GM12878 (cell line): ENCODE data around the gene ZNF511. TPM values are rescaled to one million over a fixed set of nuclear protein-coding genes. Genes with fewer than 3 reads are reported as not detected.
A peak's percentile ranks its signal among the peaks of the same experiment; 100 is the strongest.

ENCODE experiments used
- BACH1 ChIP-seq: fragments of 450-650 bp; IDR thresholded peaks from 2 replicates; pipeline ENCODE4 v1.6.1; 2017; ENCODE audit warnings: mild to moderate bottlenecking, borderline replicate concordance
- BHLHE40 ChIP-seq, 2 experiments: fragments of 450-650 bp in 1 of 2; IDR thresholded peaks; 2 replicates each; pipeline ENCODE4 v1.6.1; 2011 to 2017; ENCODE audit warnings: low read depth in 2 of 2, borderline replicate concordance in 1 of 2, improper control_type of control experiment in 1 of 2, low read length in 1 of 2, mild to moderate bottlenecking in 1 of 2
- CEBPB ChIP-seq, 2 experiments: fragments of 150-350 bp in 1 of 2; IDR thresholded peaks; 2 replicates each; pipeline ENCODE4 v1.6.1; 2012 to 2014; ENCODE audit warnings: low read depth in 2 of 2, low read length in 2 of 2, borderline replicate concordance in 1 of 2, inconsistent platforms in 1 of 2
- CREM ChIP-seq: IDR thresholded peaks from 2 replicates; pipeline ENCODE4 v1.6.1; 2014; ENCODE audit warnings: antibody characterized with exemption, low read depth
- CTCF ChIP-seq, 3 experiments: IDR thresholded peaks in 2 of 3; conservative IDR thresholded peaks in 1 of 3; 2 replicates each; pipeline ENCODE4 v1.5.1; 2011; ENCODE audit warnings: low read depth in 3 of 3, low read length in 3 of 3, mild to moderate bottlenecking in 3 of 3, control low read depth in 2 of 3, moderate library complexity in 2 of 3, inconsistent platforms in 1 of 3, mixed read lengths in 1 of 3; ENCODE audit not compliant: control insufficient read depth in 2 of 3, insufficient read depth in 1 of 3; ENCODE audit errors: extremely low read depth in 1 of 3
- HCFC1 ChIP-seq: fragments of 150-350 bp; IDR thresholded peaks from 2 replicates; pipeline ENCODE4 v1.6.1; 2014; ENCODE audit warnings: low read length
- HDAC6 ChIP-seq: fragments of 200-600 bp; sonication (generic); IDR thresholded peaks from one replicate; pipeline ENCODE4 v1.8.0; 2017; ENCODE audit warnings: antibody characterized with exemption; ENCODE audit not compliant: unreplicated experiment
- IKZF1 ChIP-seq: fragments of 450-650 bp; conservative IDR thresholded peaks from 2 replicates; pipeline ENCODE4 v1.6.1; 2017; ENCODE audit warnings: antibody characterized with exemption, mild to moderate bottlenecking
- IKZF2 ChIP-seq, 2 experiments: fragments of 450-650 bp; IDR thresholded peaks; 2 replicates each; pipeline ENCODE4 v1.6.1; 2017; ENCODE audit warnings: mild to moderate bottlenecking in 2 of 2, moderate library complexity in 2 of 2
- POLR2AphosphoS5 ChIP-seq: IDR thresholded peaks from 2 replicates; pipeline ENCODE4 v1.6.1; 2011; ENCODE audit warnings: mild to moderate bottlenecking, low read length, inconsistent platforms
- SIN3A ChIP-seq: IDR thresholded peaks from 2 replicates; pipeline ENCODE4 v1.6.1; 2012; ENCODE audit warnings: low read depth, low read length, improper control_type of control experiment
- SMARCA5 ChIP-seq: fragments of 450-650 bp; IDR thresholded peaks from 2 replicates; pipeline ENCODE4 v1.6.1; 2017; ENCODE audit warnings: mild to moderate bottlenecking
- SREBF2 ChIP-seq: IDR thresholded peaks from 2 replicates; pipeline ENCODE4 v1.6.1; 2012; ENCODE audit warnings: mild to moderate bottlenecking, low read length
- ZNF217 ChIP-seq: fragments of 450-650 bp; IDR thresholded peaks from 2 replicates; pipeline ENCODE4 v1.6.1; 2017; ENCODE audit warnings: antibody characterized with exemption, mild to moderate bottlenecking
- ZNF687 ChIP-seq: fragments of 450-650 bp; IDR thresholded peaks from 2 replicates; pipeline ENCODE4 v1.6.1; 2017; ENCODE audit warnings: mild to moderate bottlenecking, moderate library complexity
- polyA plus RNA-seq, 11 experiments: library from polyadenylated mRNA; depleted of rRNA in 4 of 11; unstranded in 6 of 11; stranded (reverse) in 5 of 11; fragments of >200 nt; fragmentation: Nextera tagmentation in 4 of 11; fragmentation: Illumina TruSeq in 1 of 11; extraction: Ambion mirVana in 4 of 11; extraction: Trizol in 1 of 11; gene quantifications; 1 replicate in 1 of 11; 2 replicates in 10 of 11; pipeline versions ENCODE4 v1.2.1 to v1.2.3, GENCODE V29; 2011 to 2016; ENCODE audit warnings: inconsistent platforms in 2 of 11, missing spikeins in 2 of 11, low read depth in 1 of 11
- total RNA-seq, 4 experiments: library from RNA; depleted of rRNA in 3 of 4; stranded (reverse); fragments of >200 nt in 3 of 4; fragmentation: Illumina TruSeq in 1 of 4; extraction: Trizol in 1 of 4; gene quantifications; 2 replicates each; pipeline versions ENCODE4 v1.2.1 to v1.2.3, GENCODE V29; 2013 to 2021

Gene ZNF511
- total and polyA plus RNA-seq, 10 of the 15 experiments (the other 5 are each of a cell fraction or from before 2014, with no cell fraction given), result 0.58 to 110 (median 32.0) TPM

GRCh38 chr10:133260895-133261725, 47.6 kb upstream of the ZNF511 start (continued):
- TF ChIP-seq BHLHE40 (IDR thresholded peaks at IDR 0.05; ENCODE audit: borderline replicate concordance in 1 of 2, low read depth in 2 of 2, low read length in 1 of 2), result peak; percentile 72 to 93; a peak in 3 of 4 replicates
- TF ChIP-seq CREM, result 0 out of 2 replicates have a peak, but pooled peaks have one; percentile 6
- no peak for TF ChIP-seq SREBF2
- TF ChIP-seq SIN3A, result no peak
- TF ChIP-seq ZNF217, result no peak
- TF ChIP-seq POLR2AphosphoS5, result peak; percentile 62; the same call in 1 of the 2 replicates
- peak; percentile 11; the same call in 1 of the 2 replicates for TF ChIP-seq BACH1
- no peak for TF ChIP-seq CEBPB (IDR thresholded peaks at IDR 0.05; ENCODE audit: borderline replicate concordance in 1 of 2, low read depth in 2 of 2, low read length in 2 of 2)
- TF ChIP-seq CTCF (IDR thresholded peaks at IDR 0.05 in 2 of 3, conservative IDR thresholded peaks at IDR 0.05 in 1 of 3; ENCODE audit: control insufficient read depth in 2 of 3, extremely low read depth in 1 of 3, insufficient read depth in 1 of 3, low read depth in 3 of 3, low read length in 3 of 3), result peak in 1 of 3 experiments; percentile 5; a peak in 1 of 6 replicates
- peak; percentile 61 for TF ChIP-seq IKZF1
- TF ChIP-seq ZNF687, result no peak
- no peak for TF ChIP-seq IKZF2 (IDR thresholded peaks at IDR 0.05)
- no peak for TF ChIP-seq HCFC1
- TF ChIP-seq SMARCA5, result 0 out of 2 replicates have a peak, but pooled peaks have one; percentile 12
- no peak for TF ChIP-seq HDAC6
- TF ChIP-seq, all 136 proteins: peak for 16
